Measurements from ENCODE around the gene RFX2. TPM values are rescaled to one million over a fixed set of nuclear protein-coding genes. Genes with fewer than 3 reads are reported as not detected.

The RFX2 gene
- total and polyA plus RNA-seq, 9 of the 15 experiments (the other 6 are each of a cell fraction or from before 2014, with no cell fraction given) = 3.6 to 18.7 (median 8.7) TPM

GRCh38 chr19:6010107-6010506 lies 100.2 kb downstream of the RFX2 start:
- no peak for ATAC-seq
- ChIA-PET CTCF (ENCODE audit: low intra/inter-chr PET ratio) (no interaction called here), POLR2A (interaction anchor here (0.6 to 0.7 kb wide), 3 partner anchors 53 to 328 kb away, joined by 3 read pairs; no protein-coding TSS in a partner anchor)
- BruUV-seq (replicated peaks) = no TSS peak
- H3K4me1 ChIP-seq (replicated peaks in 1 of 2; ENCODE audit: control insufficient read depth in 2 of 2, insufficient read depth in 2 of 2, low read length in 2 of 2) = peaks cover 0 to 12% of the 10 kb centered on the region in 2 experiments; a peak in 1 of 5 replicates
- TF ChIP-seq HES1 (IDR thresholded peaks at IDR 0.05; ENCODE audit: low read depth) (no peak), MAX (CRISPR knock-in tag; IDR thresholded peaks at IDR 0.05) (no peak), TAF9B (IDR thresholded peaks at IDR 0.05; ENCODE audit: partially characterized antibody) (no peak), POLR2H (tag; IDR thresholded peaks at IDR 0.05; ENCODE audit: low read depth) (no peak), ATF1 (CRISPR knock-in tag; IDR thresholded peaks at IDR 0.05) (no peak), ATF1 (tag; IDR thresholded peaks at IDR 0.05) (no peak), KLF13 (tag; IDR thresholded peaks at IDR 0.05; ENCODE audit: borderline replicate concordance, low read depth) (no peak), NELFE (IDR thresholded peaks at IDR 0.05; ENCODE audit: insufficient read depth, insufficient read length) (no peak)
- DNase-seq (ENCODE audit: extremely low read depth in 1 of 4, low spot score in 3 of 4) = no peak
- H3K9me1 ChIP-seq (ENCODE audit: control insufficient read depth, insufficient read depth, low read length) = no peaks in the 10 kb centered on the region
- in situ Hi-C loops (cut with MboI) (no loop called here), intact Hi-C loops (cut with micrococcal nuclease) (no loop called here)
- H3K9me3 ChIP-seq (replicated peaks; ENCODE audit: control insufficient read depth, insufficient read depth, low read depth, low read length) = no peaks in the 10 kb centered on the region
- no peak for FAIRE-seq
- no peak overlapping the region for H3K27ac ChIP-seq (ENCODE audit: extremely low read depth, low read depth, low read length)
- WGBS (ENCODE audit: insufficient coverage, low coverage, missing lambda C conversion rate) = 77% methylated on average over 16 of the region's 16 CpGs
- 0 out of 4 replicates have a peak overlapping the region, but pooled peaks of 1 of the 2 experiments have one; percentile 10 for H3K9ac ChIP-seq (ENCODE audit: insufficient read depth in 1 of 2, low read depth in 2 of 2, low read length in 2 of 2)
- H4K20me1 ChIP-seq (replicated peaks; ENCODE audit: control insufficient read depth, insufficient read depth, low read length) = no peaks in the 10 kb centered on the region
- no peak overlapping the region for H3K4me3 ChIP-seq
- no peak overlapping the region for H3K4me2 ChIP-seq (ENCODE audit: insufficient read depth, low read length)
- H3K36me3 ChIP-seq (ENCODE audit: control insufficient read depth, insufficient read depth, low read length) = no peaks in the 10 kb centered on the region; the same call in 2 of the 3 replicates
- H3K79me2 ChIP-seq (ENCODE audit: control insufficient read depth, insufficient read depth, low read length) = no peaks in the 10 kb centered on the region
- H3K27me3 ChIP-seq (ENCODE audit: control insufficient read depth in 2 of 2, insufficient read depth in 2 of 2, low read length in 2 of 2) = no peaks in the 10 kb centered on the region; a peak in 1 of 5 replicates
- no peak overlapping the region for H2AFZ ChIP-seq (ENCODE audit: low read depth, low read length)
